Loucy (cell line): ENCODE measurements around the gene TP53AIP1.

ENCODE experiments used
- H2AFZ ChIP-seq: fragments of 200-600 bp; sonication (generic); 2 replicates; pipeline ENCODE4 v1.6.0; 2016; ENCODE audit warnings: antibody characterized with exemption, mild to moderate bottlenecking, low read length, moderate library complexity
- H3F3A ChIP-seq: fragments of 200-600 bp; 2 replicates; pipeline ENCODE4 v1.6.0; 2016; ENCODE audit warnings: antibody characterized with exemption, low read depth, mild to moderate bottlenecking
- H3K27me3 ChIP-seq: fragments of 200-600 bp; sonication (generic); 2 replicates; pipeline ENCODE4 v1.6.1; 2014; ENCODE audit warnings: low read length, mild to moderate bottlenecking; ENCODE audit not compliant: insufficient read depth, poor library complexity, severe bottlenecking
- H3K36me3 ChIP-seq: fragments of 200-600 bp; sonication (generic); 2 replicates; pipeline ENCODE4 v1.6.1; 2016; ENCODE audit warnings: low read length; ENCODE audit not compliant: insufficient read depth
- H3K4me1 ChIP-seq: fragments of 200-600 bp; sonication (generic); 2 replicates; pipeline ENCODE4 v1.5.1; 2014; ENCODE audit warnings: low read length, mild to moderate bottlenecking; ENCODE audit not compliant: insufficient read depth, poor library complexity, severe bottlenecking
- H3K4me2 ChIP-seq: fragments of 200-600 bp; sonication (generic); 2 replicates; pipeline ENCODE4 v1.6.0; 2014; ENCODE audit warnings: antibody characterized with exemption, low read length, low read depth, mild to moderate bottlenecking; ENCODE audit not compliant: poor library complexity, severe bottlenecking
- H3K4me3 ChIP-seq: fragments of 200-600 bp; sonication (generic); 2 replicates; pipeline ENCODE4 v1.5.1; 2014; ENCODE audit warnings: low read length, mild to moderate bottlenecking, mixed read lengths; ENCODE audit not compliant: poor library complexity, severe bottlenecking
- H3K79me2 ChIP-seq: fragments of 200-600 bp; sonication (generic); 2 replicates; pipeline ENCODE4 v1.6.1; 2014; ENCODE audit warnings: low read length; ENCODE audit not compliant: insufficient read depth
- H3K9ac ChIP-seq: fragments of 200-600 bp; sonication (generic); 2 replicates; pipeline ENCODE4 v1.6.0; 2014; ENCODE audit warnings: mild to moderate bottlenecking, low read depth, low read length, moderate library complexity; ENCODE audit not compliant: poor library complexity, severe bottlenecking
- H3K9me2 ChIP-seq: fragments of 200-600 bp; sonication (generic); replicated peaks from 2 replicates; pipeline ENCODE4 v1.6.1; 2016; ENCODE audit warnings: low read depth, low read length, mixed read lengths
- H3K9me3 ChIP-seq: fragments of 200-600 bp; sonication (generic); 2 replicates; pipeline ENCODE4 v1.6.1; 2014; ENCODE audit warnings: mild to moderate bottlenecking, antibody characterized with exemption, low read length, low read depth; ENCODE audit not compliant: insufficient read depth
- H4K20me1 ChIP-seq: fragments of 200-600 bp; sonication (generic); 2 replicates; pipeline ENCODE4 v1.6.0; 2014; ENCODE audit warnings: antibody characterized with exemption, low read length, mild to moderate bottlenecking; ENCODE audit not compliant: insufficient read depth, poor library complexity, severe bottlenecking
- EZH2phosphoT487 ChIP-seq: fragments of 200-600 bp; IDR thresholded peaks from 2 replicates; pipeline ENCODE4 v1.6.1; 2018; ENCODE audit warnings: antibody characterized with exemption, mild to moderate bottlenecking, moderate library complexity, borderline replicate concordance
- TF ChIP-seq, protein P1 (sequence below): fragments of 200-600 bp; sonication (generic); conservative IDR thresholded peaks from 2 replicates; pipeline ENCODE4 v1.5.1; 2014; ENCODE audit warnings: mild to moderate bottlenecking, antibody characterized with exemption, low read length

TP53AIP1 gene, protein sequence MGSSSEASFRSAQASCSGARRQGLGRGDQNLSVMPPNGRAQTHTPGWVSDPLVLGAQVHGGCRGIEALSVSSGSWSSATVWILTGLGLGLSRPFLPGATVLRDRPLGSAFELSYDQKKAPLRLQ

DNA sequence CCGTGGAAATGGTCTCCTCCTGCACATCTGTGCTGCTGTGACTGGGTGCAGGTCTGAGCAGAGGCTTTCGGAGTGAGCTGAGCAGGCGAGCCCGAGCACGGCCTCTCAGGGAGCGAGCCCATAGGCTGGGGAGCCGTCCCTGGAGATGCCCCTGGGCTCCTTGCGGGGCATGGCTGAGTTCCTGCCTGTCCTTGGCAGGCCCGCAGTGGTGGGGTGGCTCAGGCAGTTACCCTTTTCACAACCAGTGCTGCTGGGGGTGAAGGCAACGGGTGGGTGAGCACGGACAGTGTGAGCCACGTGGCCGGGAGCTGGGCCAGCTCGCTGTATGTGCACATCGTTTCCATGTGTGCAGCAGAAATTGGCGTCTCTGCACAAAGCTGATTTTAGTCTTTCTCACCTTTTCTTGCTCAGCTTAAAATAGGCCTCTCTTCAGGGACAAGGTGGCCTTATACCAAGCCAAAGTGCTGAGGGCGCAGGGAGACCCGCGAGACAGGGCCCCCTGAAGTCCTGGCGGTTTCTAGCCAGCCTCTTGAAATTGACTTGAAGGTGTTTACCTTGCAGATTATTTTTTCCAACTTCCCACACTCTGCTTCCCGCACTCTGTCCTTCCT lies at the start of gene TP53AIP1:
TSS of gene TP53AIP1 (minus strand) at position 55 of the 611 bp plus-strand sequence. CDS start 5,053 bp downstream, outside the sequence.
- no peak within 1 kb of the TSS for H2AFZ ChIP-seq
- H3K79me2 ChIP-seq: no peaks in the 10 kb centered on the region
- TF ChIP-seq, protein P1, sequence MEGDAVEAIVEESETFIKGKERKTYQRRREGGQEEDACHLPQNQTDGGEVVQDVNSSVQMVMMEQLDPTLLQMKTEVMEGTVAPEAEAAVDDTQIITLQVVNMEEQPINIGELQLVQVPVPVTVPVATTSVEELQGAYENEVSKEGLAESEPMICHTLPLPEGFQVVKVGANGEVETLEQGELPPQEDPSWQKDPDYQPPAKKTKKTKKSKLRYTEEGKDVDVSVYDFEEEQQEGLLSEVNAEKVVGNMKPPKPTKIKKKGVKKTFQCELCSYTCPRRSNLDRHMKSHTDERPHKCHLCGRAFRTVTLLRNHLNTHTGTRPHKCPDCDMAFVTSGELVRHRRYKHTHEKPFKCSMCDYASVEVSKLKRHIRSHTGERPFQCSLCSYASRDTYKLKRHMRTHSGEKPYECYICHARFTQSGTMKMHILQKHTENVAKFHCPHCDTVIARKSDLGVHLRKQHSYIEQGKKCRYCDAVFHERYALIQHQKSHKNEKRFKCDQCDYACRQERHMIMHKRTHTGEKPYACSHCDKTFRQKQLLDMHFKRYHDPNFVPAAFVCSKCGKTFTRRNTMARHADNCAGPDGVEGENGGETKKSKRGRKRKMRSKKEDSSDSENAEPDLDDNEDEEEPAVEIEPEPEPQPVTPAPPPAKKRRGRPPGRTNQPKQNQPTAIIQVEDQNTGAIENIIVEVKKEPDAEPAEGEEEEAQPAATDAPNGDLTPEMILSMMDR: no peak
- no peak for TF ChIP-seq EZH2phosphoT487

DNA sequence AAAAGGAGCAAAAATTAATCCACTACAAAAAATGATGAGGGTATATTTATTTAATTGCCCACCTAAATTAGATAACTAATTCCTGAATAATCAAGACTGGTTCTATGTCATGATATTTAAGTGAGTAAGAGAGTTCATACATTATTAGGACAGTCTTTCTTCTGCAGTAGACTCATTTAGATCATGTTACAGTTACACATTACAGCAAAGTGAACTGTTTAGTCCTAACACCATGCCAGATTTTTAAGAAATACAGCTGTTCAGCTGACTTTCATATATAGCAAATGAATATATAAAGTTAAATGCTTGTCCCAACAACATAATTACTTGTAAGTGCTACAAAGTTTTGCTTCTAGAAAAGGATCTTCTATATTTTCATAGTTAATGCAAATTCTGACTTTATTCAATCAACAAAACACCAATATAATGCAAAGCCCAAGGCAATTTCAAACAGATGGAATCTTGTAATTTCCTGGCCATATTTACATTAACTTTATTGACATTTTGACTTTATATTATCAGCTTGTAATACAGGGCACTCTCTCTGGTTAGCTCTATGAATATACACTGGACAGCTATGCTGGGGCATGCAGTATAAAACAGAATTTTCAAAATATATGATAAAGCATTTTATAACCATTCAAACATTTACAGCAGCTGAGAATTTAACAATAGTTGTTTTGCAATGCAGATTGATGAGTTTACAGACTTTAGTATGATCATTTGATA lies 45.7 kb upstream of the TP53AIP1 start:
- no peak for TF ChIP-seq EZH2phosphoT487
- TF ChIP-seq, protein P1: no peak
- no peak overlapping the region for H2AFZ ChIP-seq
- H3K4me1 ChIP-seq: no peaks in the 10 kb centered on the region
- no peaks in the 10 kb centered on the region for H3F3A ChIP-seq
- H3K36me3 ChIP-seq: peaks cover 4% of the 10 kb centered on the region
- no peaks in the 10 kb centered on the region for H3K9me3 ChIP-seq
- no peak overlapping the region for H3K4me3 ChIP-seq
- H3K27me3 ChIP-seq: no peaks in the 10 kb centered on the region
- H3K9me2 ChIP-seq: no peaks in the 10 kb centered on the region
- no peaks in the 10 kb centered on the region for H4K20me1 ChIP-seq
- H3K9ac ChIP-seq: no peak overlapping the region
- no peaks in the 10 kb centered on the region for H3K79me2 ChIP-seq
- H3K4me2 ChIP-seq: no peak overlapping the region

More for the DNA sequence above, at the start of gene TP53AIP1:
- Histone ChIP-seq H3K9ac (no peak within 1 kb of the TSS), H3K4me1 (no peaks in the 10 kb centered on the region), H3K27me3 (no peaks in the 10 kb centered on the region), H3K9me3 (no peaks in the 10 kb centered on the region), H3K4me2 (no peak within 1 kb of the TSS), H3K9me2 (no peaks in the 10 kb centered on the region), H3K4me3 (no peak within 1 kb of the TSS), H3K36me3 (no peaks in the 10 kb centered on the region), H3F3A (no peaks in the 10 kb centered on the region), H4K20me1 (no peaks in the 10 kb centered on the region)

DNA sequence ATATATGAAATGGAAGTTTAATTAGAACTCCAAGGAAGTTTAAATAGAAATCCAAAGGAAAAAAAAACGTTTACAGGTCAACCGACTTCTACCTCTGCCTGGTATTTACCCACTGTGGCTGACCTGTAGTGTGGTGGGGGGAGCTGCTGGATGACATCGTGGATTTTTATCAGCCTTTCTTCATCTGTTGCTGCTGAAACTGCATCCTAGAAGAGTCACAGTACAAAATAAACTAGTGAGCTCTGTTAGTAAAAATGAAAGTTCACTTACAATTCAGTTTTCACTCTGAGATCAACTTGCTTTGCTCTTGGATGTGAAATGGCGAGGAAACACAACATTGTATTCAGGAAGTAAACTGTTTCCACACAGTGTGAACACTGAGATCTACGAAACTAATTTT lies 43.2 kb upstream of the TP53AIP1 start:
- H3K9me3 ChIP-seq: no peaks in the 10 kb centered on the region
- TF ChIP-seq EZH2phosphoT487: no peak
- TF ChIP-seq, protein P1: no peak
- no peak overlapping the region for H3K4me3 ChIP-seq
- peaks cover 10% of the 10 kb centered on the region for H3K36me3 ChIP-seq
- H3K4me1 ChIP-seq: no peaks in the 10 kb centered on the region
- no peaks in the 10 kb centered on the region for H4K20me1 ChIP-seq
- no peaks in the 10 kb centered on the region for H3F3A ChIP-seq
- H3K9me2 ChIP-seq: no peaks in the 10 kb centered on the region
- H3K4me2 ChIP-seq: no peak overlapping the region
- H2AFZ ChIP-seq: no peak overlapping the region
- H3K9ac ChIP-seq: no peak overlapping the region
- no peaks in the 10 kb centered on the region for H3K79me2 ChIP-seq
- H3K27me3 ChIP-seq: no peaks in the 10 kb centered on the region
